Measurements from ENCODE around the gene CBL.

CBL gene

GRCh38 chr11:119352857-119353260 is 146.7 kb downstream of the CBL start:
- TF ChIP-seq, protein P1, sequence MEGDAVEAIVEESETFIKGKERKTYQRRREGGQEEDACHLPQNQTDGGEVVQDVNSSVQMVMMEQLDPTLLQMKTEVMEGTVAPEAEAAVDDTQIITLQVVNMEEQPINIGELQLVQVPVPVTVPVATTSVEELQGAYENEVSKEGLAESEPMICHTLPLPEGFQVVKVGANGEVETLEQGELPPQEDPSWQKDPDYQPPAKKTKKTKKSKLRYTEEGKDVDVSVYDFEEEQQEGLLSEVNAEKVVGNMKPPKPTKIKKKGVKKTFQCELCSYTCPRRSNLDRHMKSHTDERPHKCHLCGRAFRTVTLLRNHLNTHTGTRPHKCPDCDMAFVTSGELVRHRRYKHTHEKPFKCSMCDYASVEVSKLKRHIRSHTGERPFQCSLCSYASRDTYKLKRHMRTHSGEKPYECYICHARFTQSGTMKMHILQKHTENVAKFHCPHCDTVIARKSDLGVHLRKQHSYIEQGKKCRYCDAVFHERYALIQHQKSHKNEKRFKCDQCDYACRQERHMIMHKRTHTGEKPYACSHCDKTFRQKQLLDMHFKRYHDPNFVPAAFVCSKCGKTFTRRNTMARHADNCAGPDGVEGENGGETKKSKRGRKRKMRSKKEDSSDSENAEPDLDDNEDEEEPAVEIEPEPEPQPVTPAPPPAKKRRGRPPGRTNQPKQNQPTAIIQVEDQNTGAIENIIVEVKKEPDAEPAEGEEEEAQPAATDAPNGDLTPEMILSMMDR (IDR thresholded peaks at IDR 0.05; ENCODE audit: low read depth, low read length): no peak
- in situ Hi-C loops (cut with HindIII; ENCODE audit: low sequenced_read_pairs): no loop called here
- no peak overlapping the region for H3K4me3 ChIP-seq (ENCODE audit: low read depth, low read length)
- DNase-seq (ENCODE audit: low read depth, low spot score): no peak

- in situ Hi-C loops (cut with HindIII; ENCODE audit: low sequenced_read_pairs): no loop called here
- TF ChIP-seq, protein P1 (IDR thresholded peaks at IDR 0.05; ENCODE audit: low read depth, low read length): no peak
- DNase-seq (ENCODE audit: low read depth, low spot score): no peak
- H3K4me3 ChIP-seq (ENCODE audit: low read depth, low read length): no peak overlapping the region
Measured at GRCh38 chr11:119355091-119355843, 149.1 kb downstream of the CBL start.

DNA sequence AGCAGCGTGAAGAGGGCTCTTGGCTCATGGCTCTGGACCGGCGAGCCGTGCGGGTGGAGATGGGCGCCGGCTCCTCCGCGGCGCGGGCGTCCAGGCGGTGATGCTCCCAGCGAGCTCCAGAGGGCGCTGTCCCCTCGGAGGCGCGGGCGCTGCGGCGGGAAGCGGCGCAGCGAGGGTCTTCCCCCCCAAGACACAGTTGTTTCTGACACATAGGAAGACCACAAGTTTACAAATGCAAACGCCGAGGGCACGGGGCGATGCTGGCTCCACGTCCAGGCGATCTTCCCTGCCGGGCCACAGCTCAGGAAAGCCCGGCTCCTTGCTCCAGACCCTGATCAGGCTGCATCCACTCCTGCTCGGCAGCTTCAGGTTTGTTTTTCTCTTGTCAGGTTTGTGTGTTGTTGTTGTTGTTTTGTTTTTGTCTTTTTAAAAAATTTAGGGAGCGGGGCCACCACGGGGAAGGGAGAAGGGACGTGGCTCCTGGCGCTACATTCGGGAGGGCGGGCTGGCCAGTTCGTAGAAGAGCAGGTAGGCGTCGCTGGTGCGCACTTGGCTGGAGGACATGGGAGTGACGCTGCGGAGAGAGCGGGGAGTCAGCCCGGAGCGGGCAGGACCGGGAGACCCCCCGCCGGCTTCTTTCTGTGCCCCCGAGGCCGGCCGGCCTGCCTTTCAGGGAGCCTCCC is 150.4 kb downstream of the CBL start:
- TF ChIP-seq, protein P1 (IDR thresholded peaks at IDR 0.05; ENCODE audit: low read depth, low read length): peak; percentile 84
- peak overlapping the region; percentile 46 for H3K4me3 ChIP-seq (ENCODE audit: low read depth, low read length)
- in situ Hi-C loops (cut with HindIII; ENCODE audit: low sequenced_read_pairs): no loop called here
- peak; percentile 74 for DNase-seq (ENCODE audit: low read depth, low spot score)

DNA sequence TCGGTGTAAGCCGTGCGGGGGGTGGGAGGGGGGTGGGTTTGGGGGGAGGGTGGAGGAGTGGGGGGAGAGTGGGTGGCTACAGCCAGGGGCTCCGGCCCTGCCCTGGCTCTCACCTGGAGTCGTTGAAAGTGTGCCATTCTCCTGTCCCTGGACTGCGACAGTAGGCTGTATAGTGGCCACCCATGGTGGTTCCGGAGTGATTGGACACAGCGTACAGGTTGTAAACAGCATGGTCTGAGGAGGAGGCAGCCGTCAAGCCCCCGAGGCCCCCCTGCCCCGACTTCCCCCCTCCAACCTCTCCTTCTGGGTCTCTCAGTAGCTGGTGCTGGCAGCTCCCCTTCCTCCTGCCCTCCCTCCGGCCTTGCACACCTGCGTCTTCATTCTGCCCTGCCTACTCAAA is 150.9 kb downstream of the CBL start:
- no peak for DNase-seq (ENCODE audit: low read depth, low spot score)
- TF ChIP-seq, protein P1 (IDR thresholded peaks at IDR 0.05; ENCODE audit: low read depth, low read length): no peak
- peak overlapping the region; percentile 46 for H3K4me3 ChIP-seq (ENCODE audit: low read depth, low read length)
- in situ Hi-C loops (cut with HindIII; ENCODE audit: low sequenced_read_pairs): no loop called here
